Measurements from ENCODE around the gene EFHC1. TPM values are rescaled to one million over a fixed set of nuclear protein-coding genes. Genes with fewer than 3 reads are reported as not detected.

The EFHC1 gene
- total and polyA plus RNA-seq, 2 of the 13 experiments (the other 11 are each of a cell fraction or from before 2014, with no cell fraction given), result 23.4 to 29.5 TPM

DNA sequence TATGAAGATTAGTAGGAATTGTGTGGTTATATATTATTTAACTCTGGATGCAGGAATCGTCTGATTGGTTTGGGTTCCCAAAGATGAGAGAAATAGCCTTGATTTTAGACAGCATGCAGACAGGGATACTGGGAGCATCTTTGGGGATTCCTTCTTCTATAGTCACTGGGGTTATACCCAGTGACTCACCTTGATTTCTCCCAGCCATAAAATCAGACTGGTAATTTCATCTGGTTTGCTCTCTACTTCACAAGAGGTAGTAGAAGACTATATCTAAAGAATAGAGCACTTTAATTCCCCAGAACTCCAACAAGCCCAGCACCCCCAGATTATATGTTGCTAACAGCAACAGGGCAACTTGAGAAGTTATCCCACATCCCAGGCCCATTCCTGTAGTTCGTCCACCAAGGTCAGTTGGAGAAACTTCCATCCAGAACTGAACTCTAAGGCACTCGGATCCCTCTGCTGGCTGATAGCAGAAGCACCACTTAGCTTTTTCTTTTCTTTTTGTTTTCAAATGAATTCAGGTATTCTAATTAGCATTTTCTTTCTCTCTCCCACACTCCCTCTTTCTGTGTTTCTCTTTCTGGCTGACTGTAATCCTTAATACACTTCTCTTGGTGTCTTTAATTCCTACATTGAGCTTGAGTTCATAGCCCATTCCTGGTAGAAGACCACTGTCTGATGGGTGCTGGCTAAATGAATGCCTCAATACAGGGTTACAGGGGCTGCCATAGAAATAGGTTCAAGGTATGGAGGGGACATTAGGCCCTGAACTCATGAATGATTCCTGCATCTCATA is 20.4 kb upstream of the EFHC1 start:
- ATAC-seq, result peak; percentile 88
- Histone ChIP-seq H3K9ac (ENCODE audit: insufficient read depth, low read depth, low read length) (0 out of 2 replicates have a peak overlapping the region, but pooled peaks have one; percentile 18), H3K79me2 (ENCODE audit: insufficient read depth, low read length) (peaks cover 19% of the 10 kb centered on the region), H4K20me1 (ENCODE audit: insufficient read depth, low read length) (no peaks in the 10 kb centered on the region), H3K9me3 (ENCODE audit: low read length) (no peaks in the 10 kb centered on the region), H3K27ac (ENCODE audit: extremely low read length, insufficient read depth, low read length) (peak overlapping the region; percentile 49), H3K4me3 (replicated peaks in 1 of 3; ENCODE audit: insufficient read depth in 1 of 3, low read depth in 2 of 3, low read length in 3 of 3) (no peak overlapping the region), H3K27me3 (ENCODE audit: control insufficient read depth in 1 of 2, insufficient read depth in 2 of 2, low read length in 2 of 2) (no peaks in the 10 kb centered on the region), H2AFZ (ENCODE audit: low read length) (no peak overlapping the region), H3K4me2 (ENCODE audit: low read depth, low read length) (peak overlapping the region; percentile 52), H3K36me3 (replicated peaks in 1 of 2; ENCODE audit: control insufficient read depth in 1 of 2, insufficient read depth in 2 of 2, low read length in 2 of 2) (peaks cover 12 to 22% of the 10 kb centered on the region in 2 experiments), H3K4me1 (ENCODE audit: insufficient read depth, low read length) (peaks cover 57% of the 10 kb centered on the region)
- intact Hi-C loops (cut with micrococcal nuclease; ENCODE audit: unreplicated experiment), result loop anchor here (1.0 to 2.0 kb wide), 3 partner anchors 36 to 237 kb away; partner anchors contain the start of gene MCM3
- in situ Hi-C loops (cut with HindIII; ENCODE audit: extremely low pct_ligation_motif_present, low pct_unique_long_range_greater_than_20kb), result loop anchor here (5.0 to 10.0 kb wide), 2 partner anchors 112 to 235 kb away; no protein-coding TSS in a partner anchor
- 35% methylated on average over 3 of the region's 3 CpGs for WGBS (ENCODE audit: low lambda C conversion rate)
- peak; percentile 77 for DNase-seq (ENCODE audit: low spot score)
- no TSS peak for BruUV-seq (replicated peaks)
- ChIA-PET CTCF (ENCODE audit: low intra/inter-chr PET ratio, low total read pairs) (interaction anchor here (1.2 to 3.3 kb wide), 7 partner anchors 10 to 264 kb away, joined by 3 to 74 read pairs (median 5); partner anchors contain the start of gene MCM3), POLR2A (interaction anchor here (1.2 to 2.2 kb wide), 3 partner anchors 10 to 114 kb away, joined by 5 to 19 read pairs (median 12); partner anchors contain the start of gene MCM3)
- peak; percentile 97 for FAIRE-seq
- TF ChIP-seq, protein P1, sequence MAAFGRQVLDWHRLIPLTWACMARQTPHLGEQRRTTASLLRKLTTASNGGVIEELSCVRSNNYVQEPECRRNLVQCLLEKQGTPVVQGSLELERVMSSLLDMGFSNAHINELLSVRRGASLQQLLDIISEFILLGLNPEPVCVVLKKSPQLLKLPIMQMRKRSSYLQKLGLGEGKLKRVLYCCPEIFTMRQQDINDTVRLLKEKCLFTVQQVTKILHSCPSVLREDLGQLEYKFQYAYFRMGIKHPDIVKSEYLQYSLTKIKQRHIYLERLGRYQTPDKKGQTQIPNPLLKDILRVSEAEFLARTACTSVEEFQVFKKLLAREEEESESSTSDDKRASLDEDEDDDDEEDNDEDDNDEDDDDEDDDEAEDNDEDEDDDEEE (CRISPR knock-in tag; IDR thresholded peaks at IDR 0.05), result peak; percentile 23; the same call in 1 of the 2 replicates
- peak; percentile 91 for TF ChIP-seq STAG1 (CRISPR knock-in tag; IDR thresholded peaks at IDR 0.05)
- 0 out of 2 replicates have a peak, but pooled peaks have one; percentile 15 for TF ChIP-seq ZNF614 (CRISPR knock-in tag; IDR thresholded peaks at IDR 0.05; ENCODE audit: borderline replicate concordance)
- TF ChIP-seq, protein P2, sequence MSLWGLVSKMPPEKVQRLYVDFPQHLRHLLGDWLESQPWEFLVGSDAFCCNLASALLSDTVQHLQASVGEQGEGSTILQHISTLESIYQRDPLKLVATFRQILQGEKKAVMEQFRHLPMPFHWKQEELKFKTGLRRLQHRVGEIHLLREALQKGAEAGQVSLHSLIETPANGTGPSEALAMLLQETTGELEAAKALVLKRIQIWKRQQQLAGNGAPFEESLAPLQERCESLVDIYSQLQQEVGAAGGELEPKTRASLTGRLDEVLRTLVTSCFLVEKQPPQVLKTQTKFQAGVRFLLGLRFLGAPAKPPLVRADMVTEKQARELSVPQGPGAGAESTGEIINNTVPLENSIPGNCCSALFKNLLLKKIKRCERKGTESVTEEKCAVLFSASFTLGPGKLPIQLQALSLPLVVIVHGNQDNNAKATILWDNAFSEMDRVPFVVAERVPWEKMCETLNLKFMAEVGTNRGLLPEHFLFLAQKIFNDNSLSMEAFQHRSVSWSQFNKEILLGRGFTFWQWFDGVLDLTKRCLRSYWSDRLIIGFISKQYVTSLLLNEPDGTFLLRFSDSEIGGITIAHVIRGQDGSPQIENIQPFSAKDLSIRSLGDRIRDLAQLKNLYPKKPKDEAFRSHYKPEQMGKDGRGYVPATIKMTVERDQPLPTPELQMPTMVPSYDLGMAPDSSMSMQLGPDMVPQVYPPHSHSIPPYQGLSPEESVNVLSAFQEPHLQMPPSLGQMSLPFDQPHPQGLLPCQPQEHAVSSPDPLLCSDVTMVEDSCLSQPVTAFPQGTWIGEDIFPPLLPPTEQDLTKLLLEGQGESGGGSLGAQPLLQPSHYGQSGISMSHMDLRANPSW (CRISPR knock-in tag; IDR thresholded peaks at IDR 0.05; ENCODE audit: borderline replicate concordance), result 0 out of 2 replicates have a peak, but pooled peaks have one; percentile 5
- 0 out of 2 replicates have a peak, but pooled peaks have one; percentile 19 for TF ChIP-seq ZNF317 (CRISPR knock-in tag; IDR thresholded peaks at IDR 0.05)
- peak in 1 of 2 experiments; percentile 55; a peak in 1 of 4 replicates for TF ChIP-seq KLF16 (CRISPR knock-in tag; IDR thresholded peaks at IDR 0.05)
- peak; percentile 48; the same call in 1 of the 2 replicates for TF ChIP-seq ZBTB7B (CRISPR knock-in tag; IDR thresholded peaks at IDR 0.05)
- peak; percentile 74 for TF ChIP-seq THAP11 (CRISPR knock-in tag; IDR thresholded peaks at IDR 0.05)
- peak; percentile 18; the same call in 1 of the 2 replicates for TF ChIP-seq ZSCAN21 (CRISPR knock-in tag; IDR thresholded peaks at IDR 0.05; ENCODE audit: borderline replicate concordance)
- TF ChIP-seq, protein P3, sequence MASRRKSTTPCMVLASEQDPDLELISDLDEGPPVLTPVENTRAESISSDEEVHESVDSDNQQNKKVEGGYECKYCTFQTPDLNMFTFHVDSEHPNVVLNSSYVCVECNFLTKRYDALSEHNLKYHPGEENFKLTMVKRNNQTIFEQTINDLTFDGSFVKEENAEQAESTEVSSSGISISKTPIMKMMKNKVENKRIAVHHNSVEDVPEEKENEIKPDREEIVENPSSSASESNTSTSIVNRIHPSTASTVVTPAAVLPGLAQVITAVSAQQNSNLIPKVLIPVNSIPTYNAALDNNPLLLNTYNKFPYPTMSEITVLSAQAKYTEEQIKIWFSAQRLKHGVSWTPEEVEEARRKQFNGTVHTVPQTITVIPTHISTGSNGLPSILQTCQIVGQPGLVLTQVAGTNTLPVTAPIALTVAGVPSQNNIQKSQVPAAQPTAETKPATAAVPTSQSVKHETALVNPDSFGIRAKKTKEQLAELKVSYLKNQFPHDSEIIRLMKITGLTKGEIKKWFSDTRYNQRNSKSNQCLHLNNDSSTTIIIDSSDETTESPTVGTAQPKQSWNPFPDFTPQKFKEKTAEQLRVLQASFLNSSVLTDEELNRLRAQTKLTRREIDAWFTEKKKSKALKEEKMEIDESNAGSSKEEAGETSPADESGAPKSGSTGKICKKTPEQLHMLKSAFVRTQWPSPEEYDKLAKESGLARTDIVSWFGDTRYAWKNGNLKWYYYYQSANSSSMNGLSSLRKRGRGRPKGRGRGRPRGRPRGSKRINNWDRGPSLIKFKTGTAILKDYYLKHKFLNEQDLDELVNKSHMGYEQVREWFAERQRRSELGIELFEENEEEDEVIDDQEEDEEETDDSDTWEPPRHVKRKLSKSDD (CRISPR knock-in tag; IDR thresholded peaks at IDR 0.05; ENCODE audit: low read depth), result no peak
- no peak for TF ChIP-seq RBM39 (IDR thresholded peaks at IDR 0.05; ENCODE audit: low read depth, low read length, poor library complexity, severe bottlenecking)
- TF ChIP-seq RAD21 (CRISPR knock-in tag; IDR thresholded peaks at IDR 0.05), result peak; percentile 94
- TF ChIP-seq NR2F6 (IDR thresholded peaks at IDR 0.05), result no peak
- 0 out of 2 replicates have a peak, but pooled peaks have one; percentile 23 for TF ChIP-seq NR2F6 (CRISPR knock-in tag; IDR thresholded peaks at IDR 0.05)
- 0 out of 2 replicates have a peak, but pooled peaks have one; percentile 20 for TF ChIP-seq ERF (CRISPR knock-in tag; IDR thresholded peaks at IDR 0.05)
- TF ChIP-seq SRSF4 (IDR thresholded peaks at IDR 0.05; ENCODE audit: low read depth, low read length, poor library complexity, severe bottlenecking), result no peak
